Natural killer cell (primary cell): Measurements from ENCODE around the gene TMED8. TPM values are rescaled to one million over a fixed set of nuclear protein-coding genes. Genes with fewer than 3 reads are reported as not detected.
A peak's percentile ranks its signal among the peaks of the same experiment; 100 is the strongest.

ENCODE experiments used
- ATAC-seq, 3 donors: fragments of 150-1000 bp in 2 of 3; fragments of 200-7000 bp in 1 of 3; cut with Tn5 transposase; 1 replicate in 1 of 3; 2 replicates in 2 of 3; pipeline ENCODE4 v1.10.0; 2021; ENCODE audit warnings: mild to moderate bottlenecking in 2 of 3, moderate library complexity in 2 of 3
- DNase-seq, 2 donors: peaks; one replicate each; pipeline versions ENCODE4 v3.0.0 to v3.0.0-alpha.2; 2013 to 2021; ENCODE audit warnings: mixed read lengths in 1 of 2
- H3K27ac ChIP-seq: one replicate; pipeline ENCODE4 v1.5.1; 2013; ENCODE audit warnings: mild to moderate bottlenecking, low read length
- H3K27me3 ChIP-seq: one replicate; pipeline ENCODE4 v1.6.1; 2013; ENCODE audit warnings: low read length; ENCODE audit not compliant: control insufficient read depth, insufficient read depth
- H3K36me3 ChIP-seq: one replicate; pipeline ENCODE4 v1.6.1; 2013; ENCODE audit warnings: low read length; ENCODE audit not compliant: control insufficient read depth, insufficient read depth
- H3K4me1 ChIP-seq: one replicate; pipeline ENCODE4 v1.6.1; 2013; ENCODE audit warnings: low read length; ENCODE audit not compliant: control insufficient read depth, insufficient read depth
- H3K4me3 ChIP-seq: one replicate; pipeline ENCODE4 v1.5.1; 2013; ENCODE audit warnings: low read length
- H3K9me3 ChIP-seq: one replicate; pipeline ENCODE4 v1.6.1; 2013; ENCODE audit warnings: low read length; ENCODE audit not compliant: control insufficient read depth, insufficient read depth
- H3K27ac Mint-ChIP-seq, 2 donors: one replicate each; pipeline ENCODE4 v1.8.0; 2022; ENCODE audit warnings: mild to moderate bottlenecking in 2 of 2, mixed read lengths in 2 of 2, moderate library complexity in 1 of 2
- H3K27me3 Mint-ChIP-seq, 2 donors: one replicate each; pipeline ENCODE4 v1.8.0; 2022; ENCODE audit warnings: low read depth in 2 of 2, mixed read lengths in 2 of 2
- H3K36me3 Mint-ChIP-seq: one replicate; pipeline ENCODE4 v1.8.0; 2022; ENCODE audit warnings: mixed read lengths
- H3K4me1 Mint-ChIP-seq, 2 donors: one replicate each; pipeline ENCODE4 v1.8.0; 2022; ENCODE audit warnings: mixed read lengths in 2 of 2
- H3K4me3 Mint-ChIP-seq: one replicate; pipeline ENCODE4 v1.8.0; 2022; ENCODE audit warnings: mild to moderate bottlenecking, moderate library complexity, mixed read lengths
- H3K9me3 Mint-ChIP-seq, 2 donors: one replicate each; pipeline ENCODE4 v1.8.0; 2022; ENCODE audit warnings: mixed read lengths in 2 of 2
- CTCF ChIP-seq: fragments of 200-600 bp; IDR thresholded peaks from one replicate; pipeline ENCODE4 v1.8.0; 2022; ENCODE audit warnings: antibody characterized with exemption
- WGBS: methylation state at CpG from one replicate; pipeline ENCODE4 v1.1.7; 2013; ENCODE audit warnings: missing lambda C conversion rate; ENCODE audit not compliant: insufficient coverage; 5-methylcytosine and 5-hydroxymethylcytosine counted together
- intact Hi-C: fragments of 100-400 bp; cut with micrococcal nuclease; formaldehyde crosslinking; loops from one replicate; pipeline ENCODE4 v1.14.2; 2022
- total RNA-seq, 4 donors: library from RNA; stranded (reverse); fragments of 120-200 nt in 1 of 4; gene quantifications; one replicate each; pipeline versions ENCODE4 v1.2.3 to v1.2.4, GENCODE V29; 2013 to 2022

Gene TMED8
- total RNA-seq, 3 donors from 2014 or later (not counting 1 experiment from before 2014, with no cell fraction given): 8.0 to 9.3 (median 9.1) TPM

- 89% methylated on average over 4 of the region's 4 CpGs for WGBS
- no peaks in the 10 kb centered on the region for H3K9me3 Mint-ChIP-seq
- H3K4me3 ChIP-seq: no peak overlapping the region
- H3K9me3 ChIP-seq: no peaks in the 10 kb centered on the region
- TF ChIP-seq CTCF: no peak
- no peaks in the 10 kb centered on the region for H3K4me1 Mint-ChIP-seq
- H3K36me3 ChIP-seq: no peaks in the 10 kb centered on the region
- H3K4me1 ChIP-seq: no peaks in the 10 kb centered on the region
- no peak overlapping the region for H3K27ac Mint-ChIP-seq
- ATAC-seq (no peak), DNase-seq (no peak)
- no peaks in the 10 kb centered on the region for H3K36me3 Mint-ChIP-seq
- no peak overlapping the region for H3K4me3 Mint-ChIP-seq
- H3K27me3 Mint-ChIP-seq: no peaks in the 10 kb centered on the region
- intact Hi-C loops: no loop called here
- no peak overlapping the region for H3K27ac ChIP-seq
- no peaks in the 10 kb centered on the region for H3K27me3 ChIP-seq
Measured at GRCh38 chr14:77305696-77306095, 71.2 kb downstream of the TMED8 start.

- H3K27me3 Mint-ChIP-seq: no peaks in the 10 kb centered on the region
- no peaks in the 10 kb centered on the region for H3K36me3 Mint-ChIP-seq
- no peak for DNase-seq
- no peak overlapping the region for H3K4me3 Mint-ChIP-seq
- Histone ChIP-seq H3K36me3 (no peaks in the 10 kb centered on the region), H3K27me3 (no peaks in the 10 kb centered on the region), H3K27ac (no peak overlapping the region), H3K4me1 (no peaks in the 10 kb centered on the region), H3K9me3 (no peaks in the 10 kb centered on the region), H3K4me3 (no peak overlapping the region)
- H3K27ac Mint-ChIP-seq: no peak overlapping the region
- 56% methylated on average over 4 of the region's 4 CpGs for WGBS
- intact Hi-C loops: no loop called here
- no peaks in the 10 kb centered on the region for H3K9me3 Mint-ChIP-seq
- no peak for TF ChIP-seq CTCF
- peak in 2 of 3 donors; percentile 29 to 58 for ATAC-seq
- H3K4me1 Mint-ChIP-seq: no peaks in the 10 kb centered on the region
Measured at GRCh38 chr14:77303417-77304156, 73.3 kb downstream of the TMED8 start.

GRCh38 chr14:77302926-77303325, 74.0 kb downstream of the TMED8 start:
- Mint-ChIP-seq H3K4me3 (no peak overlapping the region), H3K36me3 (no peaks in the 10 kb centered on the region), H3K9me3 (no peaks in the 10 kb centered on the region), H3K4me1 (no peaks in the 10 kb centered on the region), H3K27ac (no peak overlapping the region), H3K27me3 (no peaks in the 10 kb centered on the region)
- ATAC-seq (no peak), DNase-seq (no peak)
- H3K27me3 ChIP-seq: no peaks in the 10 kb centered on the region
- no peaks in the 10 kb centered on the region for H3K9me3 ChIP-seq
- TF ChIP-seq CTCF: no peak
- no peak overlapping the region for H3K27ac ChIP-seq
- H3K4me1 ChIP-seq: no peaks in the 10 kb centered on the region
- no peaks in the 10 kb centered on the region for H3K36me3 ChIP-seq
- no peak overlapping the region for H3K4me3 ChIP-seq
- WGBS: 83% methylated on average over 5 of the region's 5 CpGs
- intact Hi-C loops: no loop called here

- peak; percentile 52 to 54 (median 53) for ATAC-seq
- Histone ChIP-seq H3K4me1 (no peaks in the 10 kb centered on the region), H3K36me3 (no peaks in the 10 kb centered on the region), H3K4me3 (no peak overlapping the region), H3K9me3 (no peaks in the 10 kb centered on the region), H3K27me3 (no peaks in the 10 kb centered on the region), H3K27ac (no peak overlapping the region)
- Mint-ChIP-seq H3K36me3 (no peaks in the 10 kb centered on the region), H3K27me3 (no peaks in the 10 kb centered on the region), H3K9me3 (no peaks in the 10 kb centered on the region), H3K4me3 (no peak overlapping the region), H3K4me1 (no peaks in the 10 kb centered on the region), H3K27ac (no peak overlapping the region)
- DNase-seq: peak in 1 of 2 donors; percentile 64
- TF ChIP-seq CTCF: no peak
- intact Hi-C loops: loop anchor here (2.0 kb wide), 1 partner anchor 250 kb away; no protein-coding TSS in a partner anchor
- WGBS: 62% methylated on average over 10 of the region's 10 CpGs
Measured at GRCh38 chr14:77301103-77301502, 75.8 kb downstream of the TMED8 start.
